Type B pancreatic cell (in vitro differentiated cells): Measurements from ENCODE around the gene MAN2A1. TPM values are rescaled to one million over a fixed set of nuclear protein-coding genes. Genes with fewer than 3 reads are reported as not detected.

Experiments used
- DNase-seq: peaks from one replicate; pipeline ENCODE4 v3.0.0; 2021; ENCODE audit warnings: mixed read lengths; ENCODE audit not compliant: unreplicated experiment; ENCODE audit errors: extremely low spot score
- H3K27ac Mint-ChIP-seq: 2 replicates; pipeline ENCODE4 v1.8.0; 2021; ENCODE audit warnings: mild to moderate bottlenecking, mixed read lengths
- H3K27me3 Mint-ChIP-seq: 2 replicates; pipeline ENCODE4 v1.8.0; 2021; ENCODE audit warnings: mixed read lengths
- H3K36me3 Mint-ChIP-seq: 2 replicates; pipeline ENCODE4 v1.8.0; 2021; ENCODE audit warnings: mixed read lengths
- H3K4me1 Mint-ChIP-seq: one replicate; pipeline ENCODE4 v1.8.0; 2021; ENCODE audit warnings: mixed read lengths; ENCODE audit not compliant: unreplicated experiment
- H3K4me3 Mint-ChIP-seq: 2 replicates; pipeline ENCODE4 v1.8.0; 2021; ENCODE audit warnings: mild to moderate bottlenecking, mixed read lengths
- H3K9me3 Mint-ChIP-seq: 2 replicates; pipeline ENCODE4 v1.8.0; 2021; ENCODE audit warnings: mixed read lengths
- CTCF ChIP-seq: fragments of 200-600 bp; sonication (generic); conservative IDR thresholded peaks from 2 replicates; pipeline ENCODE4 v1.5.0; 2021; ENCODE audit warnings: antibody characterized with exemption, mild to moderate bottlenecking
- total RNA-seq: library from RNA; stranded (reverse); gene quantifications from 2 replicates; pipeline ENCODE4 v1.2.1, GENCODE V29; 2021; ENCODE audit warnings: low replicate concordance

The MAN2A1 gene
- total RNA-seq, 1 donor from 2014 or later, result 47.9 TPM

- H3K27ac Mint-ChIP-seq, result no peak overlapping the region
- no peaks in the 10 kb centered on the region for H3K4me1 Mint-ChIP-seq
- no peak for TF ChIP-seq CTCF
- no peaks in the 10 kb centered on the region for H3K27me3 Mint-ChIP-seq
- no peak overlapping the region for H3K4me3 Mint-ChIP-seq
- DNase-seq, result no peak
- H3K36me3 Mint-ChIP-seq, result peaks cover 34% of the 10 kb centered on the region
- peaks cover 5% of the 10 kb centered on the region for H3K9me3 Mint-ChIP-seq
Measured at GRCh38 chr5:109762821-109763220, 73.1 kb downstream of the MAN2A1 start.

GRCh38 chr5:109767184-109767995 is 77.7 kb downstream of the MAN2A1 start:
- Mint-ChIP-seq H3K27ac (no peak overlapping the region), H3K4me1 (no peaks in the 10 kb centered on the region), H3K9me3 (peaks cover 4% of the 10 kb centered on the region), H3K36me3 (peaks cover 35% of the 10 kb centered on the region), H3K4me3 (no peak overlapping the region), H3K27me3 (no peaks in the 10 kb centered on the region)
- no peak for TF ChIP-seq CTCF
- DNase-seq, result no peak

- no peaks in the 10 kb centered on the region for H3K27me3 Mint-ChIP-seq
- H3K36me3 Mint-ChIP-seq, result peaks cover 37% of the 10 kb centered on the region
- no peak for TF ChIP-seq CTCF
- H3K27ac Mint-ChIP-seq, result no peak overlapping the region
- H3K4me1 Mint-ChIP-seq, result no peaks in the 10 kb centered on the region
- DNase-seq, result no peak
- no peaks in the 10 kb centered on the region for H3K9me3 Mint-ChIP-seq
- no peak overlapping the region for H3K4me3 Mint-ChIP-seq
Measured at GRCh38 chr5:109767997-109768396, 78.3 kb downstream of the MAN2A1 start.

- Mint-ChIP-seq H3K27ac (no peak overlapping the region), H3K27me3 (no peaks in the 10 kb centered on the region), H3K4me1 (no peaks in the 10 kb centered on the region), H3K9me3 (no peaks in the 10 kb centered on the region), H3K4me3 (no peak overlapping the region), H3K36me3 (peaks cover 37% of the 10 kb centered on the region)
- DNase-seq, result no peak
- no peak for TF ChIP-seq CTCF
Measured at GRCh38 chr5:109769597-109770291, 80.0 kb downstream of the MAN2A1 start.

GRCh38 chr5:109775130-109775529 is 85.4 kb downstream of the MAN2A1 start:
- Mint-ChIP-seq H3K9me3 (no peaks in the 10 kb centered on the region), H3K4me1 (no peaks in the 10 kb centered on the region), H3K36me3 (peaks cover 25% of the 10 kb centered on the region), H3K4me3 (no peak overlapping the region), H3K27me3 (no peaks in the 10 kb centered on the region), H3K27ac (no peak overlapping the region)
- DNase-seq, result no peak
- TF ChIP-seq CTCF, result no peak
